Stimulated activated CD8-positive, alpha-beta memory T cell treated with anti-CD3 and anti-CD28 coated beads, Interleukin-15, amount 100 ng/mL, for 1 hour (primary cell): ENCODE measurements around the gene PLA2G2F.
A peak's percentile ranks its signal among the peaks of the same experiment; 100 is the strongest.

Source experiments
- DNase-seq: peaks from one replicate; pipeline ENCODE4 v3.0.0-alpha.2; 2020; ENCODE audit warnings: low read depth

PLA2G2F gene

GRCh38 chr1:20191266-20191825, 52.2 kb downstream of the PLA2G2F start:
- DNase-seq, result no peak

- DNase-seq, result no peak
Observed at GRCh38 chr1:20192364-20192763, 53.2 kb downstream of the PLA2G2F start.

- no peak for DNase-seq
Observed at GRCh38 chr1:20192871-20193411, 53.8 kb downstream of the PLA2G2F start.

- DNase-seq, result no peak
Observed at GRCh38 chr1:20194224-20194623, 55.1 kb downstream of the PLA2G2F start.

- peak; percentile 53 for DNase-seq
Observed at GRCh38 chr1:20194757-20195461, 55.8 kb downstream of the PLA2G2F start.

GRCh38 chr1:20195462-20195780, 56.3 kb downstream of the PLA2G2F start:
- DNase-seq, result no peak

GRCh38 chr1:20197329-20197791, 58.2 kb downstream of the PLA2G2F start:
- no peak for DNase-seq

- DNase-seq, result no peak
Observed at GRCh38 chr1:20198296-20198695, 59.2 kb downstream of the PLA2G2F start.

GRCh38 chr1:20198918-20199317, 59.8 kb downstream of the PLA2G2F start:
- no peak for DNase-seq

GRCh38 chr1:20199403-20199802, 60.3 kb downstream of the PLA2G2F start:
- no peak for DNase-seq

GRCh38 chr1:20199840-20200239, 60.7 kb downstream of the PLA2G2F start:
- no peak for DNase-seq
